ENCODE measurements around the gene ATP6V1E1.

DNA sequence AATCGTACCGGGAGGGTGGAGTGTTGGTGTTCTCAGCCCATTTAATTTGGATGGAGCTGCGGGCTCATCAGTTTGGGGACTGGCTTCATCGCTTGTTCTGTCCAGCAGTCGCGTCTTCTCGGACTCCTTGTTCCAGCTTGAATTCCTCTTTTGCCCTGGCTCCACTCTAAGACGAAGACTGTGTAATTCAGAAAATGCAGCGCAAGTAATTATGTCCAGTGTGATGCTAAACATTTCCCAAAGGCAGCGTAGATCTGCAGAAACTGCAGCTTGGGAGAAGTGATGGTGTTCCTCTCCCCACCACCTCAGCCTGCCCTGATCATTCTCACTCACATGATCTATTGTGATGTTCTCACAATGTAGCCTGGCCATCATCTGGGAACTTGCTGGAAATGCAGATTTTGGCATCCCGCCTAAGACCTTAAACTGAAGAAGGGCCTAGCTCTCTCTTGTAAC is 64.6 kb downstream of the ATP6V1E1 start:
- no peak for TF ChIP-seq POLR2AphosphoS5 (IDR thresholded peaks at IDR 0.05; ENCODE audit: low read depth, low read length)
- TF ChIP-seq, protein P1, sequence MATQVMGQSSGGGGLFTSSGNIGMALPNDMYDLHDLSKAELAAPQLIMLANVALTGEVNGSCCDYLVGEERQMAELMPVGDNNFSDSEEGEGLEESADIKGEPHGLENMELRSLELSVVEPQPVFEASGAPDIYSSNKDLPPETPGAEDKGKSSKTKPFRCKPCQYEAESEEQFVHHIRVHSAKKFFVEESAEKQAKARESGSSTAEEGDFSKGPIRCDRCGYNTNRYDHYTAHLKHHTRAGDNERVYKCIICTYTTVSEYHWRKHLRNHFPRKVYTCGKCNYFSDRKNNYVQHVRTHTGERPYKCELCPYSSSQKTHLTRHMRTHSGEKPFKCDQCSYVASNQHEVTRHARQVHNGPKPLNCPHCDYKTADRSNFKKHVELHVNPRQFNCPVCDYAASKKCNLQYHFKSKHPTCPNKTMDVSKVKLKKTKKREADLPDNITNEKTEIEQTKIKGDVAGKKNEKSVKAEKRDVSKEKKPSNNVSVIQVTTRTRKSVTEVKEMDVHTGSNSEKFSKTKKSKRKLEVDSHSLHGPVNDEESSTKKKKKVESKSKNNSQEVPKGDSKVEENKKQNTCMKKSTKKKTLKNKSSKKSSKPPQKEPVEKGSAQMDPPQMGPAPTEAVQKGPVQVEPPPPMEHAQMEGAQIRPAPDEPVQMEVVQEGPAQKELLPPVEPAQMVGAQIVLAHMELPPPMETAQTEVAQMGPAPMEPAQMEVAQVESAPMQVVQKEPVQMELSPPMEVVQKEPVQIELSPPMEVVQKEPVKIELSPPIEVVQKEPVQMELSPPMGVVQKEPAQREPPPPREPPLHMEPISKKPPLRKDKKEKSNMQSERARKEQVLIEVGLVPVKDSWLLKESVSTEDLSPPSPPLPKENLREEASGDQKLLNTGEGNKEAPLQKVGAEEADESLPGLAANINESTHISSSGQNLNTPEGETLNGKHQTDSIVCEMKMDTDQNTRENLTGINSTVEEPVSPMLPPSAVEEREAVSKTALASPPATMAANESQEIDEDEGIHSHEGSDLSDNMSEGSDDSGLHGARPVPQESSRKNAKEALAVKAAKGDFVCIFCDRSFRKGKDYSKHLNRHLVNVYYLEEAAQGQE (IDR thresholded peaks at IDR 0.05; ENCODE audit: insufficient read depth in 1 of 2, low read depth in 2 of 2, low read length in 2 of 2), result no peak
